Keratinocyte (primary cell): ENCODE measurements around the gene SLC35A5.

Experiments used
- EZH2 ChIP-seq: IDR thresholded peaks from one replicate; pipeline ENCODE4 v1.6.1; 2012; ENCODE audit warnings: inconsistent platforms, mild to moderate bottlenecking, low read length, moderate library complexity
- TF ChIP-seq, protein P1 (sequence below), 3 experiments: IDR thresholded peaks in 1 of 3; conservative IDR thresholded peaks in 1 of 3; optimal IDR thresholded peaks in 1 of 3; 2 replicates in 2 of 3; 3 replicates in 1 of 3; pipeline versions ENCODE3 to v1.5.1; 2011; ENCODE audit warnings: low read length in 3 of 3, mild to moderate bottlenecking in 3 of 3, moderate library complexity in 2 of 3, control low read depth in 1 of 3, inconsistent platforms in 1 of 3; ENCODE audit not compliant: insufficient read depth in 2 of 3; ENCODE audit errors: extremely low read depth in 1 of 3

GRCh38 chr3:112582244-112582874, 20.5 kb downstream of the SLC35A5 start:
- TF ChIP-seq, protein P1, sequence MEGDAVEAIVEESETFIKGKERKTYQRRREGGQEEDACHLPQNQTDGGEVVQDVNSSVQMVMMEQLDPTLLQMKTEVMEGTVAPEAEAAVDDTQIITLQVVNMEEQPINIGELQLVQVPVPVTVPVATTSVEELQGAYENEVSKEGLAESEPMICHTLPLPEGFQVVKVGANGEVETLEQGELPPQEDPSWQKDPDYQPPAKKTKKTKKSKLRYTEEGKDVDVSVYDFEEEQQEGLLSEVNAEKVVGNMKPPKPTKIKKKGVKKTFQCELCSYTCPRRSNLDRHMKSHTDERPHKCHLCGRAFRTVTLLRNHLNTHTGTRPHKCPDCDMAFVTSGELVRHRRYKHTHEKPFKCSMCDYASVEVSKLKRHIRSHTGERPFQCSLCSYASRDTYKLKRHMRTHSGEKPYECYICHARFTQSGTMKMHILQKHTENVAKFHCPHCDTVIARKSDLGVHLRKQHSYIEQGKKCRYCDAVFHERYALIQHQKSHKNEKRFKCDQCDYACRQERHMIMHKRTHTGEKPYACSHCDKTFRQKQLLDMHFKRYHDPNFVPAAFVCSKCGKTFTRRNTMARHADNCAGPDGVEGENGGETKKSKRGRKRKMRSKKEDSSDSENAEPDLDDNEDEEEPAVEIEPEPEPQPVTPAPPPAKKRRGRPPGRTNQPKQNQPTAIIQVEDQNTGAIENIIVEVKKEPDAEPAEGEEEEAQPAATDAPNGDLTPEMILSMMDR (optimal IDR thresholded peaks at IDR 0.05 in 1 of 3, IDR thresholded peaks at IDR 0.05 in 1 of 3, conservative IDR thresholded peaks at IDR 0.05 in 1 of 3; ENCODE audit: extremely low read depth in 1 of 3, insufficient read depth in 2 of 3, low read length in 3 of 3) = peak in 2 of 3 experiments; percentile 44 to 46
- no peak for TF ChIP-seq EZH2
